Hematopoietic multipotent progenitor cell treated with erythropoietin and hydrocortisone succinate and interleukin-3 and kit ligand, for 17 days (in vitro differentiated cells): Measurements from ENCODE around the gene TMEM61.

Source experiments
- DNase-seq: peaks from one replicate; pipeline ENCODE4 v3.0.0-alpha.2; 2015; ENCODE audit warnings: low spot score

Gene TMEM61

GRCh38 chr1:54985556-54985955, 5.1 kb downstream of the TMEM61 start:
- no peak for DNase-seq

- DNase-seq, result no peak
Observed at GRCh38 chr1:54986025-54986424, 5.6 kb downstream of the TMEM61 start.

- DNase-seq, result no peak
Observed at GRCh38 chr1:54986533-54986932, 6.1 kb downstream of the TMEM61 start.

- no peak for DNase-seq
Observed at GRCh38 chr1:54987427-54987826, 7.0 kb downstream of the TMEM61 start.

GRCh38 chr1:54987919-54988705, 7.7 kb downstream of the TMEM61 start:
- DNase-seq, result no peak

GRCh38 chr1:54988975-54989374, 8.5 kb downstream of the TMEM61 start:
- no peak for DNase-seq

GRCh38 chr1:54989473-54989872, 9.0 kb downstream of the TMEM61 start:
- DNase-seq, result no peak

- DNase-seq, result no peak
Observed at GRCh38 chr1:54989968-54990810, 9.8 kb downstream of the TMEM61 start.

- no peak for DNase-seq
Observed at GRCh38 chr1:54990916-54991315, 10.5 kb downstream of the TMEM61 start.

GRCh38 chr1:54991939-54992338, 11.5 kb downstream of the TMEM61 start:
- no peak for DNase-seq

- DNase-seq, result no peak
Observed at GRCh38 chr1:54993140-54993539, 12.7 kb downstream of the TMEM61 start.

GRCh38 chr1:54994355-54994990, 14.0 kb downstream of the TMEM61 start:
- no peak for DNase-seq

- no peak for DNase-seq
Observed at GRCh38 chr1:54995013-54995760, 14.8 kb downstream of the TMEM61 start.

GRCh38 chr1:54995835-54996234, 15.4 kb downstream of the TMEM61 start:
- no peak for DNase-seq

GRCh38 chr1:54996359-54996868, 16.0 kb downstream of the TMEM61 start:
- DNase-seq, result peak; percentile 67

GRCh38 chr1:54996869-54997710, 16.7 kb downstream of the TMEM61 start:
- no peak for DNase-seq

GRCh38 chr1:54997711-54997986, 17.2 kb downstream of the TMEM61 start:
- no peak for DNase-seq

GRCh38 chr1:54998100-54998499, 17.7 kb downstream of the TMEM61 start:
- no peak for DNase-seq

GRCh38 chr1:54998677-54999076, 18.2 kb downstream of the TMEM61 start, which contains the start of gene BSND:
Gene BSND (plus strand): TSS chr1:54998933. CDS start chr1:54999187, 254 bp downstream.
- DNase-seq, result no peak

- no peak for DNase-seq
Observed at GRCh38 chr1:55000110-55001085, 20.0 kb downstream of the TMEM61 start.
